ENCODE data around the gene SORCS2. TPM values are rescaled to one million over a fixed set of nuclear protein-coding genes. Genes with fewer than 3 reads are reported as not detected.

The SORCS2 gene
- total RNA-seq, 1 donor from 2014 or later, result 2.8 TPM

GRCh38 chr4:7621252-7622035, 429.1 kb downstream of the SORCS2 start:
- no peak for DNase-seq (ENCODE audit: low read depth)

DNA sequence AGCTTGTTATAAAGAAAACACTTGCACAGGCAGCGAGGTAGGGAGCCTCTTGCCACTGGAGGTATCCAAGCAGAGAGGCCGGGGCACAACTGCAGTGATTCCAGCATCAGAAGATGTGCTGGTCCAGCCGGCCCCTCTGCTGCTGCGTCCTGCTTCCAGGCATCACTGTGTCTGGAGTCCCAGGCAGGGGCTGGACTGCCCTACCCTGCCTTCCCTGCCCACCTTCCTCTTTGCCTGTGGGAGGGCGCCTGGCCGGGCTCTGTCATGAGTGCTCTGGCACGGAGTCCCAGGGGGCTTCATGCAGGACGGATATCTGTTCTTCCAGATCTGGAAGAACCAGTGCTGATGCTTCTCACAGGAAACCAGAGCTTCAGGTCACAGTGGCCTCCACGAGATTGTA, 430.0 kb downstream of the SORCS2 start:
- DNase-seq (ENCODE audit: low read depth), result no peak

DNA sequence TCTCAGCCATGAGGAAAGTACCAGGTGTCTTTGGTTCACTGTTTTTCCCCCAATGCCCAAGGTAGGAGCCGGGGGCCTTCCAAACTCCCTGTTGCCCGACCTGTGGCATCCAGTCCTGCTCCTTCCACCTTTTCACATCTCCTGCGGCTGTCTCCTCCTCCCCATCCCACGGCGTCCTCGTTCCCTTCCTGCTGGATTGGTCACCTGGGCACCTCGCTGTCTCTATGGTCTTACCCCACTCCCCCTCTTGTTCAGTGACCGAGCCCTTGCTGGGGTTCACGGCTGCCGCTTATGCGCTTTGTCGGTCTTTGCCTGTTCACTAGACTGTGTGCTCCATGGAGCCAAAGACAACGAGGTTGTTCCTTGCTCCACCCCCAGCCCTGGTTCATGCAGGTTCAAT, 431.1 kb downstream of the SORCS2 start:
- no peak for DNase-seq (ENCODE audit: low read depth)

GRCh38 chr4:7624396-7624980, 432.1 kb downstream of the SORCS2 start:
- DNase-seq (ENCODE audit: low read depth), result no peak

DNA sequence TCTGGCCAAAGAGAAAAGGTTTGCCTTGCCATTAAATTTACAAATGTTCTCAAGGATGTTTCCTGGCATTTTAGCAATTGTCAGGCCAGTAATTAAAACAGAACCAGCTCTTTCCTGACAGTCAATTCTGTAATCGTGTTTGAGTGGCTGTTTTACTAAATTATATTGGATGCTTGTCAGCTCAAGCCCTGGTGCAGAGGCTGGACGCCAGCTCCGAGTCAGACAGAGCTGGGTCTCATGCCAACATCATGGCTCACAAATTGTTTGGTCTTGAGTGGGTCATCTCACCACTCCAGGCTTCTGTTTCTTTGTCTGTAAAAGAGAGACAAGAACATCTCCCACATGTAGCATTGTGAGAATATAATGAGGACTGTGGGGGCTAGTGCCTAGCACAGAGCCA, 432.7 kb downstream of the SORCS2 start:
- DNase-seq (ENCODE audit: low read depth), result peak; percentile 19

DNA sequence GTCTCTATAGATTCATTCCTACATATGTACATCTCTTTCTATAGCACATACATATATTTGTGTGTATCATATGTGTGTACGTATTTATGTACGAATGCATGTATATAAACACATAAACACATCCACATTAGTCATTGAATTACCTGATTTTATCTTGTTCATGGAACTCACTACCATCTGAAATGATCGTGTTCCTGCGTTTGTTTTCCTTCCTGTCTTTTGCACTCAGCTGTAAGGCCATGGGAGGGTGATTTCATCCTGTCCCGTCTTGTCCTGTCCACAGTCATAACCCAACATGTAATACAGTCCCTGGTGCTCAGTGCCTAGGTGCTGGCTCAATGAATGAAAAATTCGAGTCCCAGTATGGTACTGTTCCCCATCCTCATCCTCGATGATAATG, 434.2 kb downstream of the SORCS2 start:
- no peak for DNase-seq (ENCODE audit: low read depth)

DNA sequence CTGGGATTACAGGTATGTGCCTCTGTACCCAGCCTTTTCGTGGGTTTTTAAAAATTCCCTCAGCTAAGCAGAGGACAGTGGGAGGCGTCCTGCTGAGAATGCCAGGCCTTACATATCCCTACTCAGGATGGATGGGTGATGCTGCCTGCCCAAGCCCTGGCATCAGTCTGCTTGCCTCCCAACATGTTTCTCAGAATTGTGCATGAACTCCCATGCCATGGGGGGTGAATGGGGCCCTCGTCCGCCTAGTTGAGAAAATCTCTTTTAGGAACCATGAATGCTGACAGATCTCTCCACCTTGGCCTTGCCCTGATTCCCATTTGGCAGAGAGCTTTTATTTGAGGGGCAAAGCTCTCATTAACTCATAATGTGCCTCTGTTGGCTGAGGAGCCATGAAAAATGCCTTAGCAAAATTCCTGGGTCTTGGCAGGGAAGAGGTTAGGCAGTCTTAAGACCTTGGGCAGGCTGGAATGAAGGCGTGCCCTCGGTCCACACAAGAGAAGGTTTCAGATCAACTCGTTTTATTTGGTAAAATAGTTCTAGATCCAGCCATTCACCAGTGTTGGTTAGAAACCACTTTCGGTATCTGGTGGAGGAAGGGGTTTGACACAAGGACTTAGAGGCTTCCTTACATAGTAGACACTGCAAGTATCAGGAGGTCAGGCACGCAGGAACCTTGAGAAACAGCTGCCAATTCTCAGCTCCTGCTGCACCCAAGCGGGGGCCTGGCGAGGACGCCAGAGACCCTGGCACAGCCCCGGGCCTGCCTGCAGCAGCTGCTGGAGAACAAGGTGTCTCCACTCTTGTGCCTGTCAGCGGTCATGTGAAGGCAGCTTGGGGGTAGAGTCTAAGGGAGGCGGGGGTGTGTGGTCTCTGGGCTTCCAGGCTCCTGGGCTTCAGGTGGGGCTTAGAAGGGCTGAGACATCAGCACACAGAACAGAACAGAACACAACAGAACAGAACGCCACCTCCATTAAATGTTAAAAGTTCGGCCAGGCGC, 435.2 kb downstream of the SORCS2 start:
- no peak for DNase-seq (ENCODE audit: low read depth)

GRCh38 chr4:7628432-7628831, 436.1 kb downstream of the SORCS2 start:
- DNase-seq (ENCODE audit: low read depth), result no peak

- DNase-seq (ENCODE audit: low read depth), result no peak
Measured at GRCh38 chr4:7629501-7630254, 437.3 kb downstream of the SORCS2 start.

DNA sequence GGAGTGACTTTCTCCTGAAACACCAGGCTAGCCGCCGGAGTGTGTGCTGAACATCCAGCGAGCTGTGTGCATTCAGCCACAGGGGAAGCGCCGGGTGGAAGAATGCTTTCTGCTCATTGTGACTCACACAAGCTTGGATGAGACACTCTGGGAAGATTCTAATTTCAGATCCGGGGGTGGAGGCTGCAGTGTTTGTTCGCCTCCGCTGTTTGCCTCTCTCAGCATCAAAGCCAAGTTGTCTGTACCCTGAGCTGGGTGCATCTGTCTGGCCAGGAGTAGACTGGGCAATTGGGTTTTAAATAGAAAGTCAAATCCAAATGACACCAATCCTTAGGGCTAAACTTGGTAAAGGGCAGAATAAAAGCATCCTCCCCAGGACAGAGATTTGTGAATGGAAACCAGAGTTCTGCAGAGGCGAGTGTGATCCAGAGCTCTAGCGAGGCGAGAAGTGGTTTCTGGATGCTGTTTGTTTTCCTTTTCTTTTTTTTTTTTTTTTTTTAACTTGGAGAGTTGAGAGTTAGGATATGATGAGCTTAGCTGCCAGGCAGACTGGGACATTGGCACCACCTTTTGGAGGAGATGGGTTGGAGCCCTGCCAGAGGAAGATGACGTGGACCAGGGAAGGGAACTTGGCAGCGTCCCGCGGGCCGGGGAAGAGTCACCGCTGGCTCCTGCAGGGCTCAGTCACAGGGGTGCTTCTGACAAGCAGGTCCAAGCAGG, 438.4 kb downstream of the SORCS2 start:
- DNase-seq (ENCODE audit: low read depth), result peak; percentile 86

DNA sequence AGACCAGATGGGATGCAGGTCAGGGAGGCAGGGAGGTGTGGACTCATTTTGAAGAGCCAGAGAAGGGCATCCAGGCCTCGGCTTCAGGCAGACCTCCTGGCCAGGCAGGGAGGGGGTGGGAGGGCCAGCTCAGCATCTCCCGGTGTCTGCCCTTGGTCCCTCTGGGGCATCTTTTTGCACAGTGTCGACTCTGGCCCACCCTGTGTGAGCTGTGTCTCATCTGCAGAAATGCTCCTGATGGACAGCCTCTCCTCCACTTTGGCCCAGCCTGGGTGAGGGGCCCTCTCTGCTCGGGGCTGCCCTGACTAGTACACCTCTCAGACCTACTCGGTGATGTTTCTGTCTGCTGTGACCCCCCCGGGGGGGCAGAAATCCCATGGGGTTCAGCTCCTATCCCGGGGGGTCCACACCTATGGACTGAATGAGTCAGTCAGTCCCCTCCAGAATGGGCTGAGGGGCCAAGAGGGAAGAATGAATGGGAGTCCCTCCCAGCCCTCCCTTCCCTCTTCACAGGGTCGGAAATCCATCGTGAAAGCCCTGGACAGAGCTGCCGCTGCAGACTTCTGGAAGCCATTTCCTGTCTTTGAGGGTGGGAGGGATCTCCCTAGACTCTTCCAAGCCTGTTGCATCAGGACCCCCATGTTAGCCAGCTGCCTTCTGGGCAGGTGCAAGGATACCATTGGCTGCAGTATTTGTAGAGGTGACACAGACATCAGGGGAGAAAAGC, 439.1 kb downstream of the SORCS2 start:
- DNase-seq (ENCODE audit: low read depth), result no peak

DNA sequence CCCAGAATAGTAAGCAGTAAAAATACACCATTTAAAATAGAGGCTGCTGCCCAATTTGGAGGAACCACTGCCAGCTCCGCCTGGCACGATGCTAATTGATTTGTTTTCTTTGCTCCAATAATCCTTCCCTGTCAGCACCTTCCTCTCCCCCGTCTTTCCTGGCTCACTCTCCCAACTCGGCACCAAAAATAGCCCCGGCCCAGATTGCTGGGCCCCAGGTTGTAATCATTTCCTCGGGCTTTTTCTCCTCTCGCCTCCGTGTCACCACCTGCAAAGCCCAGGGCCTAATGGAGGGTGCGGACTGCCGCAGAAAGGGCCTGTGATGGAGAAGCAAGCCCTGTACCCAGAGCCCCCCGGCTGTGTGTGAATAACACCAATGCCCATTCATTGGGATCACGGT, 440.0 kb downstream of the SORCS2 start:
- DNase-seq (ENCODE audit: low read depth), result no peak

GRCh38 chr4:7632971-7633370, 440.6 kb downstream of the SORCS2 start:
- DNase-seq (ENCODE audit: low read depth), result no peak

GRCh38 chr4:7634661-7635251, 442.4 kb downstream of the SORCS2 start:
- DNase-seq (ENCODE audit: low read depth), result peak; percentile 20

GRCh38 chr4:7635445-7636239, 443.3 kb downstream of the SORCS2 start:
- no peak for DNase-seq (ENCODE audit: low read depth)

GRCh38 chr4:7636240-7636508, 443.8 kb downstream of the SORCS2 start:
- DNase-seq (ENCODE audit: low read depth), result no peak

DNA sequence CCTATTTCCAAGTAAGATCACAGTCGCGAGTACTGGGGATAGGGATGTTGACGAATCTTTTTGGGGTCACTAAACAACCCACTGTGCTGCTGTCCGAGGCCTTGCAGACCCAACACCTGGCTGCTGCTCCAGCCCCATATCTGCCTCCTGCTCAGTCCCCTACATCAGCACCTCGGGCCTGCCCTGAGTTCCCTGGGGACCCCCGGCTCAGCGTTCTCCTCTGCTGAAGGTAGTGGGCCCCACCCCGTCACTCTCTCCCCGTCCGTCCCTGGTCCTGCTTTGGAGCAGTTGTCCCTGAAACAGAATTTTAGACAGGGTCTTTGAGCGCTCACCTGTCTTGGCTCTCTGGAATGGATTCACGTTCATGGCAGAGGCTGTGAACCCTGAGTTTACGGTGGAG, 444.8 kb downstream of the SORCS2 start:
- DNase-seq (ENCODE audit: low read depth), result no peak

GRCh38 chr4:7637971-7638370, 445.6 kb downstream of the SORCS2 start:
- no peak for DNase-seq (ENCODE audit: low read depth)

GRCh38 chr4:7638489-7638888, 446.2 kb downstream of the SORCS2 start:
- DNase-seq (ENCODE audit: low read depth), result no peak

All from myocyte (in vitro differentiated cells).